ENCODE results near the gene CPED1. TPM values are rescaled to one million over a fixed set of nuclear protein-coding genes. Genes with fewer than 3 reads are reported as not detected.
A peak's percentile ranks its signal among the peaks of the same experiment; 100 is the strongest.

Gene CPED1
- total RNA-seq, 1 experiment from 2014 or later = 1.8 TPM

GRCh38 chr7:121046893-121047468, 58.5 kb downstream of the CPED1 start:
- Histone ChIP-seq H3K4me2 (ENCODE audit: low read length) (no peak overlapping the region), H3K9ac (ENCODE audit: low read length) (no peak overlapping the region), H3K4me3 (ENCODE audit: low read length) (no peak overlapping the region), H2AFZ (ENCODE audit: low read length) (no peak overlapping the region), H3K4me1 (ENCODE audit: insufficient read depth, low read length) (peaks cover 6% of the 10 kb centered on the region; the same call in 1 of the 2 replicates), H3F3A (ENCODE audit: low read length, unreplicated experiment) (no peaks in the 10 kb centered on the region), H3K9me3 (ENCODE audit: low read length) (no peaks in the 10 kb centered on the region), H4K20me1 (ENCODE audit: low read length) (no peaks in the 10 kb centered on the region), H3K27me3 (ENCODE audit: low read length) (no peaks in the 10 kb centered on the region), H3K36me3 (ENCODE audit: low read depth, low read length) (no peaks in the 10 kb centered on the region), H3K79me2 (ENCODE audit: low read length) (no peaks in the 10 kb centered on the region), H3K27ac (ENCODE audit: low read length) (no peak overlapping the region), H3K9me2 (replicated peaks; ENCODE audit: low read length) (no peaks in the 10 kb centered on the region)
- intact Hi-C loops (cut with micrococcal nuclease) = no loop called here
- ChIA-PET POLR2A (ENCODE audit: unreplicated experiment) (no interaction called here), CTCF (no interaction called here)
- TF ChIP-seq EZH2phosphoT487 (IDR thresholded peaks at IDR 0.05; ENCODE audit: borderline replicate concordance, low read length) (no peak), EZH2 (IDR thresholded peaks at IDR 0.05; ENCODE audit: low read length, unreplicated experiment) (no peak), CTCF (conservative IDR thresholded peaks at IDR 0.05; ENCODE audit: low read depth, low read length) (no peak)
- ATAC-seq (peak; percentile 69), DNase-seq (peak; percentile 41)
- BruUV-seq (replicated peaks) = no TSS peak

GRCh38 chr7:121048195-121048594, 59.7 kb downstream of the CPED1 start:
- POLR2A ChIA-PET (ENCODE audit: unreplicated experiment) = no interaction called here
- H2AFZ ChIP-seq (ENCODE audit: low read length) = no peak overlapping the region

More at GRCh38 chr7:121048195-121048594, 59.7 kb downstream of the CPED1 start:
- peak overlapping the region; percentile 6; the same call in 1 of the 2 replicates for H3K27ac ChIP-seq (ENCODE audit: low read length)
- ATAC-seq = no peak
- H3K9ac ChIP-seq (ENCODE audit: low read length) = no peak overlapping the region
- no peaks in the 10 kb centered on the region for H3K36me3 ChIP-seq (ENCODE audit: low read depth, low read length)
- no TSS peak for BruUV-seq (replicated peaks)
- no peak for DNase-seq
- no peaks in the 10 kb centered on the region for H3K9me3 ChIP-seq (ENCODE audit: low read length)
- H3K79me2 ChIP-seq (ENCODE audit: low read length) = no peaks in the 10 kb centered on the region
- H3K4me3 ChIP-seq (ENCODE audit: low read length) = no peak overlapping the region
- intact Hi-C loops (cut with micrococcal nuclease) = loop anchor here (2.0 kb wide), 3 partner anchors 27 to 45 kb away; no protein-coding TSS in a partner anchor
- no peaks in the 10 kb centered on the region for H3K9me2 ChIP-seq (replicated peaks; ENCODE audit: low read length)
- TF ChIP-seq EZH2 (IDR thresholded peaks at IDR 0.05; ENCODE audit: low read length, unreplicated experiment) (no peak), EZH2phosphoT487 (IDR thresholded peaks at IDR 0.05; ENCODE audit: borderline replicate concordance, low read length) (no peak), CTCF (conservative IDR thresholded peaks at IDR 0.05; ENCODE audit: low read depth, low read length) (no peak)
- no peak overlapping the region for H3K4me2 ChIP-seq (ENCODE audit: low read length)
- H3K4me1 ChIP-seq (ENCODE audit: insufficient read depth, low read length) = peaks cover 3% of the 10 kb centered on the region; the same call in 1 of the 2 replicates
- H3K27me3 ChIP-seq (ENCODE audit: low read length) = no peaks in the 10 kb centered on the region
- CTCF ChIA-PET = no interaction called here
- H3F3A ChIP-seq (ENCODE audit: low read length, unreplicated experiment) = no peaks in the 10 kb centered on the region
- no peaks in the 10 kb centered on the region for H4K20me1 ChIP-seq (ENCODE audit: low read length)

All from PC-3 (cell line).